ENCODE data around the gene RFK.

DNA sequence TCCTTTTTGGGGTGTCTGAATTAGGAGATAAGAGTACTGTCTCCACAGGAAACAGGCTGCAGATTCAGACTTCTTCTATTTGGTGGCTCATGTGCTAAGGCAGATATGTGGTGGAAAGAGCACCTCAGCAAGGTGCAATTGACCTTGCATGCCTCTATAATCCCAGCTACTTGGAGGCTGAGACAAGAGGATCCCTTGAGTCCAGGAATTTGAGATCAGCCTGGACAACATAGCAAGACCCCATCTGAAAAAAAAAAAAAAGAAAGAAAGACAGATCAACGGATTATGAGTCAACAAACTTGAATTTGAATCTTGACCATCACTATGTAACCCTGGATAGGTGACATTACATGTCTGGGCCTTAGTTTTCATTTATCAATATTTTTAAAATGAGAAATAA, 44.4 kb downstream of the RFK start:
- no peak for TF ChIP-seq POLR2A (IDR thresholded peaks at IDR 0.05)
- no peak for TF ChIP-seq EP300 (IDR thresholded peaks at IDR 0.05)
- no peak for TF ChIP-seq POLR2AphosphoS5 (IDR thresholded peaks at IDR 0.05)
- TF ChIP-seq, protein P1, sequence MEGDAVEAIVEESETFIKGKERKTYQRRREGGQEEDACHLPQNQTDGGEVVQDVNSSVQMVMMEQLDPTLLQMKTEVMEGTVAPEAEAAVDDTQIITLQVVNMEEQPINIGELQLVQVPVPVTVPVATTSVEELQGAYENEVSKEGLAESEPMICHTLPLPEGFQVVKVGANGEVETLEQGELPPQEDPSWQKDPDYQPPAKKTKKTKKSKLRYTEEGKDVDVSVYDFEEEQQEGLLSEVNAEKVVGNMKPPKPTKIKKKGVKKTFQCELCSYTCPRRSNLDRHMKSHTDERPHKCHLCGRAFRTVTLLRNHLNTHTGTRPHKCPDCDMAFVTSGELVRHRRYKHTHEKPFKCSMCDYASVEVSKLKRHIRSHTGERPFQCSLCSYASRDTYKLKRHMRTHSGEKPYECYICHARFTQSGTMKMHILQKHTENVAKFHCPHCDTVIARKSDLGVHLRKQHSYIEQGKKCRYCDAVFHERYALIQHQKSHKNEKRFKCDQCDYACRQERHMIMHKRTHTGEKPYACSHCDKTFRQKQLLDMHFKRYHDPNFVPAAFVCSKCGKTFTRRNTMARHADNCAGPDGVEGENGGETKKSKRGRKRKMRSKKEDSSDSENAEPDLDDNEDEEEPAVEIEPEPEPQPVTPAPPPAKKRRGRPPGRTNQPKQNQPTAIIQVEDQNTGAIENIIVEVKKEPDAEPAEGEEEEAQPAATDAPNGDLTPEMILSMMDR (IDR thresholded peaks at IDR 0.05): no peak

Measured in stomach (tissue), 4 donors.